ENCODE data around the gene CDV3.

Gene CDV3

DNA sequence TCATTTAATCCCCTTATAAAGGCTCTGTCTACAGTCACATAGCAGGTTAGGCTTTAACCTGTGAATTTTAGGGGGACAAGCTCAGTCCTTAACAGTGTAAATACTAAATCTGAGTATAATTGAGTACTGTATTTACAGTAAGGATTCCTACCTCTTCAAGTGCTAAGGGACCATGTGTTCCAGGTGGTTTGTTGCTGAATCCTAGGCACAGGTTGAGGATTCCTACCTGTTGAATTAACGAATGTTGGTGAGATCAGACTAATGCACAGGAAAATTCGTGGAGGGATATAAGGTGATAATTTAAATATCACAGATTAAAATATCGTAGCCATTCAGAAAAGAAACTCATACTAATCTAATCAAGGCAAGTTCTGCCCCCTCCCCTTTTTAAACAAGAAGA lies 24.9 kb downstream of the CDV3 start:
- TF ChIP-seq, protein P1, sequence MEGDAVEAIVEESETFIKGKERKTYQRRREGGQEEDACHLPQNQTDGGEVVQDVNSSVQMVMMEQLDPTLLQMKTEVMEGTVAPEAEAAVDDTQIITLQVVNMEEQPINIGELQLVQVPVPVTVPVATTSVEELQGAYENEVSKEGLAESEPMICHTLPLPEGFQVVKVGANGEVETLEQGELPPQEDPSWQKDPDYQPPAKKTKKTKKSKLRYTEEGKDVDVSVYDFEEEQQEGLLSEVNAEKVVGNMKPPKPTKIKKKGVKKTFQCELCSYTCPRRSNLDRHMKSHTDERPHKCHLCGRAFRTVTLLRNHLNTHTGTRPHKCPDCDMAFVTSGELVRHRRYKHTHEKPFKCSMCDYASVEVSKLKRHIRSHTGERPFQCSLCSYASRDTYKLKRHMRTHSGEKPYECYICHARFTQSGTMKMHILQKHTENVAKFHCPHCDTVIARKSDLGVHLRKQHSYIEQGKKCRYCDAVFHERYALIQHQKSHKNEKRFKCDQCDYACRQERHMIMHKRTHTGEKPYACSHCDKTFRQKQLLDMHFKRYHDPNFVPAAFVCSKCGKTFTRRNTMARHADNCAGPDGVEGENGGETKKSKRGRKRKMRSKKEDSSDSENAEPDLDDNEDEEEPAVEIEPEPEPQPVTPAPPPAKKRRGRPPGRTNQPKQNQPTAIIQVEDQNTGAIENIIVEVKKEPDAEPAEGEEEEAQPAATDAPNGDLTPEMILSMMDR (IDR thresholded peaks at IDR 0.05; ENCODE audit: extremely low read depth, insufficient read depth, missing control alignments) = no peak
- DNase-seq (ENCODE audit: low spot score) = no peak
- in situ Hi-C loops (cut with MboI; ENCODE audit: low pct_unique_long_range_greater_than_20kb, low sequenced_read_pairs, unreplicated experiment) = no loop called here

DNA sequence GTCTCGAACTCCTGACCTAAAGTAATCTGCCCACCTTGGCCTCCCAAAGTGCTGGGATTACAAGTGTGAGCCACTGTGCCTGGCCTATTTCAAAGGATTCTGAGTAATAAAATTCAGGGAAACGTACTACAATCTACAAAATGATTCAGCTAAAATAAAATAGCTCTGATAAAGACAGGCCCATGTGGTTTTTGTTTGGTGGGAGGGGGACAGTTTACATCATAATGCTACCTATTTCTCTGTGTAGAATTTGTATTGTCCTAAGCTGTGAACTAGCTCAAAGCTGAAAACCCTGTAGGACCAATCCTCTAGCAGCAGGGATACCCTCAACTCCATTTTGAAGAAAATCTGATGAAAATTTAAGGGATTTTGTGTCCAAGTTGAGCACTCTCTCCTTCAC lies 25.8 kb downstream of the CDV3 start:
- TF ChIP-seq, protein P1 (IDR thresholded peaks at IDR 0.05; ENCODE audit: extremely low read depth, insufficient read depth, missing control alignments) = no peak
- in situ Hi-C loops (cut with MboI; ENCODE audit: low pct_unique_long_range_greater_than_20kb, low sequenced_read_pairs, unreplicated experiment) = no loop called here
- DNase-seq (ENCODE audit: low spot score) = no peak

DNA sequence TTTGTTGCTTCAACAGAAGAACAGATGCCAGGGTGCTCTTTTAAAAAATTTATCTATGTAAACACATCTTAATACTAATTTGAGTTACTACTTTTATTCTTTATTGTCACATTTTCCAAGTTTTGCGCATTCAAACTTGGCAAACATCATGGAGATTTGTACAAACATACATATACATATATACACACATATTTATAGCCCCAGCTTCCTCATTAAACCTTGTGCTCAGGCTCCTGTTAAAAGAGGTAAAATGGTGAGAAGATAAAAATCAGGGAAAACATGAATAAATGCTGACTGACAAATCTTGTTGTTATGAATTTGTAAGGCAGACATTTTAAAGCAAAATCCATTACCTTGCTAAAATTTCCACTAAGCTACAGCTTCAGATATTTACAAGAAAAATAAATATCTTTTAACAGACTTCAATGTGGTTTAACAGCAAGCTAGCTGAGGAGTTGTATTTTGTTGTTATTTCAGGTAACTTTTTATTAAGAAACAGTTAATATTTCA lies 27.1 kb downstream of the CDV3 start:
- no peak for DNase-seq (ENCODE audit: low spot score)
- in situ Hi-C loops (cut with MboI; ENCODE audit: low pct_unique_long_range_greater_than_20kb, low sequenced_read_pairs, unreplicated experiment) = no loop called here
- TF ChIP-seq, protein P1 (IDR thresholded peaks at IDR 0.05; ENCODE audit: extremely low read depth, insufficient read depth, missing control alignments) = no peak

DNA sequence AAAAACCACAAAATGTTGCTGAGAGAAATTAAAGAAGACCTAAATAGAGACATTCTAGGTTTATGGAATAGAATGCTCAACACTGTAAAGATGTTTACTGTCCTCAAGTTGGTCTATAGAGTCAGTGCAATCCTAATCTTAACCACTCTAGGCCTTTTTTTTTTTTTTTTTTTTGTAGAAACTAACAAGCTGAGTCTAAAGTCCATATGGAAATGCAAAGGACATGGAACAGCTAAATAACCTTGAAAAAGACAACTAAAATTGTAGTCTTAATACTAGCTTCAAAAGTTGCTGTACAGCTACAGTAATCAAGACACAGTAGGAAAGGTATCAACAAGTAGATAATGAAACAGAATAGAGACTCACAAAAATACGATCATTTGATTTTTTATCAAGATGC lies 32.9 kb downstream of the CDV3 start:
- TF ChIP-seq, protein P1 (IDR thresholded peaks at IDR 0.05; ENCODE audit: extremely low read depth, insufficient read depth, missing control alignments) = no peak
- in situ Hi-C loops (cut with MboI; ENCODE audit: low pct_unique_long_range_greater_than_20kb, low sequenced_read_pairs, unreplicated experiment) = no loop called here
- DNase-seq (ENCODE audit: low spot score) = no peak

DNA sequence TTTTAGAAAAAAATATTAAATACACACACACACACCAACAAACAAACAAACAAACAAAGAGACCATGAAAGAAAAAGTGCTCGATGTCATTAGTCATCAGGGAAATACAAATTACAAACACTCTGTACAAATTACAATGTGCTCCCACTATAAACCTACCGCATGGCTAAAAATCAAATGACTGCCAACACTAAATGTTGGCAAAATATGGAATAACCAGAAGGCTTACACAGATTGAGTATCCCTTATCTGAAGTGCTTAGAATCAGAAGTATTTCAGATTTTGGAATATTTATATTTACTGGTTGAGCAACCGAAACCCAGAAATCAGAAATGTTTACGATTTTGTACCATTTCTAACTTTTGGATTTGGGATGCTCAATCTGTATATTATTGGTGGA lies 33.4 kb downstream of the CDV3 start:
- DNase-seq (ENCODE audit: low spot score) = no peak
- TF ChIP-seq, protein P1 (IDR thresholded peaks at IDR 0.05; ENCODE audit: extremely low read depth, insufficient read depth, missing control alignments) = no peak
- in situ Hi-C loops (cut with MboI; ENCODE audit: low pct_unique_long_range_greater_than_20kb, low sequenced_read_pairs, unreplicated experiment) = no loop called here

DNA sequence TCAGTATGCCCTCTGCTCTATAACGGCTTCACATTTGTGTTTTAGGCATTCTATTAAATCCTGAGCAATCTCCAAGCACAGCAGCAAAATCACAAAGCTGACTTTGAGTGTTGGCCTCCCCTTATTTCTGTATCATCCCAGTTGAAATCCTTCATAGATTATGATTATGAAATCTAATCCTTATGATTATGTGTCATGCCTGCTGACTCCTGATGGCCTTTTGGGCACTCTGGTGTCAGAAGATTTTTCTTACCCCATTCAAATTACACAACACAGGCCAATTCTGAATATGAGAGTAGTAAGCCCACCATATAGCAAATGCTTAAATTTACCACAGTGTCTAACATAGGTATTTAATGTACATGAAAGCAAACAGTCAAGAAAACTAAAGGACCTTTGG lies 34.3 kb downstream of the CDV3 start:
- no peak for DNase-seq (ENCODE audit: low spot score)
- TF ChIP-seq, protein P1 (IDR thresholded peaks at IDR 0.05; ENCODE audit: extremely low read depth, insufficient read depth, missing control alignments) = no peak
- in situ Hi-C loops (cut with MboI; ENCODE audit: low pct_unique_long_range_greater_than_20kb, low sequenced_read_pairs, unreplicated experiment) = no loop called here

DNA sequence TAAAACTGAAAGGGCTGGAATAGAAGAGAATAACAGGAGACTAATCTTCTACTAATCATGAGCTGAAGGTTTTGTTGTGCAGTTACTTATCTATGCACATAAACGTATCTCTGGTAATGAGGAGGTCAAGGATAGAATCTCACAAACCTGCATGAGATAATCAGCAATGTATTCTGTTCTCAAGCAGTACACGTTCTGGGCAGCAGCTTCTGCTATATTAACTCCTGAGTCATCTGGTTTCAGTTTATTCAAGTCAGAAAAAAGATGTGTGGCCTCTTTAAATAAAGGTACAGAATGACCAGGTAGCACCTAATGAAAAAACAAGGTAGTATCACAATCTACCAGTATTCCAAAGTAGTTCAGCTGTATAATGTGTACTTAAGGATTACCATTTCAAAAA lies 34.9 kb downstream of the CDV3 start:
- DNase-seq (ENCODE audit: low spot score) = no peak
- in situ Hi-C loops (cut with MboI; ENCODE audit: low pct_unique_long_range_greater_than_20kb, low sequenced_read_pairs, unreplicated experiment) = no loop called here
- TF ChIP-seq, protein P1 (IDR thresholded peaks at IDR 0.05; ENCODE audit: extremely low read depth, insufficient read depth, missing control alignments) = no peak

Measured in GM13977 (cell line).